Fibroblast of upper back skin (primary cell): ENCODE measurements around the gene CTSS.

Experiments used
- DNase-seq: peaks from one replicate; pipeline ENCODE4 v3.0.0-alpha.2; 2013

Gene CTSS

DNA sequence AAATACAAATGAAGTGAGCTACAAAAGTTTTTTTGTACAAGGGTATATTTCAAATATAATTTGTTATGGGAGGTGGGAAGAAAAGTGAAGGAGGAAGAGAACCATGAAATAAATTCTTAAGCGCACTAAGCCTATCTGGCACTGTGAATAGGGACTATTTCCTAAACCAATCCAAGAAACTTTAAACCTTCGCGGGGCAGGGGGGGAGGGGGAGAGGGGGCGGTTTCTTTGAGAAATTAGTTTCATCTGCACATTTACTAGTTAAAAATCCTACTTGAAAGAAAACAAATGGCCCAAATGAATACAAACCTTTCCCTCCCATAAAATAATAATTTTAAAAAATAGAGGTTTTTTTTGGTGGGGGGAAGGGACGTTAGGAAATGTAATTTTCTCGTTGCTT is 69.0 kb downstream of the CTSS start:
- no peak for DNase-seq

DNA sequence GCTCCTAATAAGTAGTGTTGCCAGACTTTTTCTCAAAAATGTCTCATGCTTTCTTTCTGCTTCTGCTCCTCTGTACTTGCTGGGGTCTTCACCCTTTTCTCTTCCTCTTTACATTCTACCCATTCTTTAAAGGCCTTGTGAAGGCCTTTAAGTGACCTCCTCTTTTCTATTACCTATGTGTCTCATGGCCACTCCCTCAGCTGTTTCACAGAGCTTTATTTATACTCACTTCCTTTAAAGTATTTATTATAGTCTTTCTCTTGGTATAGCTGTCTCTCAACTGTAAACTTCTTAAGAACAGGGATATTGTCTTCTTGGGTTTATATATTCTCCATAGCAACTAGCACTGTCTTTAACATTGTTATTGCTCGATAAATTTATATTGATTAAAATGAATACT is 69.4 kb downstream of the CTSS start:
- DNase-seq, result no peak

DNA sequence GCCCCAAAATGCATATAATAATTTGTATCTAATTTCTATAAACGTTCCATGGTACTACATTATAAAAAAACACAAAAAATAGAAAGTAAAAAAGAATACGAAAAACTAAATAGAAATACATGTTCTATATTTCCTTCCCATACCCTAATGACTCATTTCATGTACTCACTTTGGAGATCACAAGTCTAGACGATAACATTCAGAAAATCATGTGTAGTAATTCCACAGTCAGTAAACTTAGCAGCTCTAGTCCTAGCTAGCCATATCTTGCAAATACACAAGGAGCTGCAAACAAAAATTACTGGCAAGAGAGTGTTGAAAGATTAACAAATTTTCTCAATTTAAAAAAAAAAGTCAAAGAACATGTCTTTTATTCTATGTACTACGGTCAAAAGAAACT is 70.0 kb downstream of the CTSS start:
- DNase-seq, result no peak

DNA sequence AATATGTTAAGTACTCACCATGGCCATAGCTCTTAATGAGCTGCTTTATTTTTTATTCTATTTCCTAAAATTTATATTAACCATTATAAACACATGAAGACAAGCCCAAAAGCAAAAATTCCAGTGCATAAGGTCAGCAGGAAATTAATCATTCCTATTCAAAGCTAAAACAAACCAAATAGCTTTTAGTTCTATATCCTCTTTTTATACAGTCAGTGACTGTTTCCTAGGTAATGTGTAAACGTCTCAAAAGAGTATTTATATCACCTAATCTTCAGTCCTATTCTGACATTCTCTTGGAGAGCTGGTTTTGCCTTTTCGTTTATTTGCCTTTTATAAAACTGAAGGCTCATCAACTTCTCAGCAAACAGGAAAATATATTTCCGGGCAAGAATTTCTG is 72.9 kb downstream of the CTSS start:
- no peak for DNase-seq

DNA sequence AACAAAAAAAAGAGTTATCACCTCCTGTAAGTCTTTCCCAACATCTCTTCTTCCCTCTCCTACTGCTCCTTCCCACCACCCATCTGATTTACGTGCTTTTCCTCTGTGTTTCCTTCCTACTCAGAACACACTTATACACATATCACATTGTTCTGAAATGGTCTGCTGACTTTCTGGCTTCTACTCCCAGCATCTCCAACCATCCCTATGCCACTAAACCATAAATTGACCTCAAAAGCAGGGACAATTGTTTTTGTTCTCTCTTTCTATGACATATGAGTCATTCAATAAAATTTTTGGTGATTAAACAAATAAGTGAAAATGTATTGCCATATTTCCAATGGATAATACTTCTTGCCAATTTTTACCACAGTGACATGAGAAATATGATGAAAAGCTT is 76.8 kb downstream of the CTSS start:
- DNase-seq, result no peak

DNA sequence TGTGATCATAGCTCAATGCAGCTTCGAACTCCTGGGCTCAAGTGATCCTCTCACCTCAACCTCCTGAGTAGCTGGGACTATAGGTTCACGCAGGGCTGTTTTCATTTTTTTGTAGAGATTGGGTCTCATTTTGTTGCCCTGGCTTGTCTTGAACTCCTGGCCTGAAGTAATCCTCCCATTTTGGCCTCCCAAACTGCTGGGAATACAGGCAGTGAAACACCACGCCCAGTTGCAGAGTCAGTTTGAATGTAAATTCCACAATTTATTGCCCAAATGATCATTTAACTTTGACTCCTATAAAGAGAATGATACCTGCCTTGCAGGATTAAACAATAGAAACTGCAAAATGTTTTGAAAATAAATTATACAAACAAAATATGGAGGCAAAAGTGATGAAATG is 79.3 kb downstream of the CTSS start:
- DNase-seq, result no peak

DNA sequence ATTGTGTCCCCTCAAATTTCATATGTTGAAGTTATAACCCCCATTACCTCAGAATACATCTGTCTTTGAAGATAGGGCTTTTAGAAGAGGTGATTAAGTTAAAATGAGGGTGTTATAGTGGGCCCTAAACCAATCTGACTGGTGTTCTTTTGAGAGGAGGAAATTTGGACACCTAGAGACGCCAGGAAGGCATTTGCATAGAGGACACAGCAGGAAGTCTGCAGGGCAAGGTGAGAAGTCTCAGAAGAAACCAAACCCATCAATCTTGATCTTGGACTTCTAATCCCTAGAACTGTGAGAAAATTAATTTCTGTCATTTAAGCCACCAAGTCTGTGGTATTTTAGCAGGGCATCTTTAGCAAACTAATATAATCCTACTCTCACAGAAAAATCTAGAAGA is 81.7 kb downstream of the CTSS start:
- DNase-seq, result no peak
